AG10803 (cell line): ENCODE measurements around the gene BLTP2.

ENCODE experiments used
- DNase-seq: peaks from one replicate; pipeline ENCODE4 v3.0.0; 2010; ENCODE audit warnings: low read depth
- H3K4me3 ChIP-seq: 2 replicates; pipeline ENCODE4 v1.5.1; 2011; ENCODE audit warnings: mild to moderate bottlenecking, low read length, control low read depth
- TF ChIP-seq, protein P1 (sequence below): conservative IDR thresholded peaks from 2 replicates; pipeline ENCODE4 v1.5.1; 2011; ENCODE audit warnings: mild to moderate bottlenecking, low read length, control low read depth, inconsistent platforms

BLTP2 gene

DNA sequence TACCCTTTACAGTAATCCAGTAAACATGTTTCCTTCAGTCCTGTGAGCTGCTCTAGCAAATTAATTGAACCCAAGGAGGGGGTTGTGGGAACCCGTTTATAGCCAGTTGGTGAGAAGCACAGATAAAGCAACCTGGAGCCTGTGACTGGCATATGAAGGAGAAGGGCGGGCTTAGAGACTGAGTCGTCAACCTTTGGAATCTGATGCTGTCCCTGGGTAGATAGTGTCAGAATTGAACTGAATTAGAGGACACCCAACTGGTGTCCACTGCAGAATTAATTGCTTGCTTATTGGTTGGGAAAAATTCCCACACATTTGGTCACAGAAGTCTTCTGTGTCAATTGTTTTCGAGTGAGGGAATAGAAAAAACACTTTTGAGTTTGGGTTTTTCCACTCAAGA, 18.1 kb downstream of the BLTP2 start:
- no peak for DNase-seq
- no peak overlapping the region for H3K4me3 ChIP-seq
- TF ChIP-seq, protein P1, sequence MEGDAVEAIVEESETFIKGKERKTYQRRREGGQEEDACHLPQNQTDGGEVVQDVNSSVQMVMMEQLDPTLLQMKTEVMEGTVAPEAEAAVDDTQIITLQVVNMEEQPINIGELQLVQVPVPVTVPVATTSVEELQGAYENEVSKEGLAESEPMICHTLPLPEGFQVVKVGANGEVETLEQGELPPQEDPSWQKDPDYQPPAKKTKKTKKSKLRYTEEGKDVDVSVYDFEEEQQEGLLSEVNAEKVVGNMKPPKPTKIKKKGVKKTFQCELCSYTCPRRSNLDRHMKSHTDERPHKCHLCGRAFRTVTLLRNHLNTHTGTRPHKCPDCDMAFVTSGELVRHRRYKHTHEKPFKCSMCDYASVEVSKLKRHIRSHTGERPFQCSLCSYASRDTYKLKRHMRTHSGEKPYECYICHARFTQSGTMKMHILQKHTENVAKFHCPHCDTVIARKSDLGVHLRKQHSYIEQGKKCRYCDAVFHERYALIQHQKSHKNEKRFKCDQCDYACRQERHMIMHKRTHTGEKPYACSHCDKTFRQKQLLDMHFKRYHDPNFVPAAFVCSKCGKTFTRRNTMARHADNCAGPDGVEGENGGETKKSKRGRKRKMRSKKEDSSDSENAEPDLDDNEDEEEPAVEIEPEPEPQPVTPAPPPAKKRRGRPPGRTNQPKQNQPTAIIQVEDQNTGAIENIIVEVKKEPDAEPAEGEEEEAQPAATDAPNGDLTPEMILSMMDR, result no peak

GRCh38 chr17:28624148-28624547, 20.8 kb downstream of the BLTP2 start:
- DNase-seq, result no peak
- TF ChIP-seq, protein P1, result no peak
- no peak overlapping the region for H3K4me3 ChIP-seq

GRCh38 chr17:28623696-28624095, 21.3 kb downstream of the BLTP2 start:
- TF ChIP-seq, protein P1, result no peak
- no peak overlapping the region for H3K4me3 ChIP-seq
- DNase-seq, result no peak

GRCh38 chr17:28622186-28622585, 22.8 kb downstream of the BLTP2 start:
- TF ChIP-seq, protein P1, result no peak
- H3K4me3 ChIP-seq, result no peak overlapping the region
- no peak for DNase-seq

DNA sequence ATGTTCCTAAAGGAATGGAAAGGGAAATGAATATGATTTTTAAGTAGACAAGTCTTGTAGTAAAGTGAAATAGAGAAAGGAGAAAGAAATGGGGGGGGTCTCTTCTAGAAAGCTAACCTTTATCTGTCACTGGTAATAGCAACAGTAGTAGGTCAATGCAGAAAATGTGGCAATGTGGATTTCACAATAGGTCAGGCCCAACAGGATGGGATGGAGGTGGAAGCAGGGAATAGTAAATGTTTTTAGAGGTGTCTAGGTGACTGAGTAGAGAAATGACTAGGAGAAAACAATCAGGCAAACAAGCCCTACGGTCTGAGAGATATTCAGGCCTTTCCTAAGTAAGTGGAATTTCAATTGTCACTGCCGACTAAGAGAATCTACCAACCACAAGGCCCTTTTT, 24.9 kb downstream of the BLTP2 start:
- H3K4me3 ChIP-seq, result no peak overlapping the region
- TF ChIP-seq, protein P1, result no peak
- DNase-seq, result no peak

DNA sequence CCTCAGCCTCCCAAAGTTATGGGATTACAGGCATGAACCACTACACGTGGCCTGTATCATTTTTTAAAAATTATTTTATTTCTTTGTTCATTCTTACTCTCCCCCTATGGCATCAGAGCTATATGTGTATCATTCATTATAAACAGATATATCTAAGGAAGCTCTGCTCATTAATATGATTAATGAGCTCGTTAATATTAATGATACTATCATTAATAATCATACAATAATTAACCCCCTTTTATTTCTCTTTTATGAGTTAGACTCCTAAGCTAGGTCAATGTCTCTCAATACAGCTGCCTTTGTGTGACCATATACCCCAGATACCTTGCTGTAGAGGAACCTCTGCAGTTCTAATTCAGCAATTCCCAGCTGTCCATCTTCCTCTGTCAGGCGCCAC, 26.5 kb downstream of the BLTP2 start:
- TF ChIP-seq, protein P1, result no peak
- no peak overlapping the region for H3K4me3 ChIP-seq
- DNase-seq, result no peak

- H3K4me3 ChIP-seq, result no peak overlapping the region
- no peak for DNase-seq
- TF ChIP-seq, protein P1, result no peak
Measured at GRCh38 chr17:28616281-28616680, 28.7 kb downstream of the BLTP2 start.
